ENCODE measurements around the gene SMYD3.

The SMYD3 gene

GRCh38 chr1:245810789-245811337 lies 696.2 kb downstream of the SMYD3 start:
- no peak for DNase-seq

GRCh38 chr1:245810181-245810769 lies 696.8 kb downstream of the SMYD3 start:
- DNase-seq = no peak

GRCh38 chr1:245809361-245809760 lies 697.7 kb downstream of the SMYD3 start:
- no peak for DNase-seq

GRCh38 chr1:245807954-245808719 lies 698.9 kb downstream of the SMYD3 start:
- no peak for DNase-seq

GRCh38 chr1:245807306-245807705 lies 699.8 kb downstream of the SMYD3 start:
- DNase-seq = no peak

- DNase-seq = no peak
Measured at GRCh38 chr1:245805532-245805931, 701.5 kb downstream of the SMYD3 start.

- DNase-seq = no peak
Measured at GRCh38 chr1:245804696-245805095, 702.4 kb downstream of the SMYD3 start.

- DNase-seq = no peak
Measured at GRCh38 chr1:245803666-245804037, 703.4 kb downstream of the SMYD3 start.

GRCh38 chr1:245802941-245803665 lies 704.0 kb downstream of the SMYD3 start:
- no peak for DNase-seq

GRCh38 chr1:245800901-245801605 lies 706.0 kb downstream of the SMYD3 start:
- no peak for DNase-seq

- no peak for DNase-seq
Measured at GRCh38 chr1:245798349-245798711, 708.7 kb downstream of the SMYD3 start.

GRCh38 chr1:245797592-245798348 lies 709.3 kb downstream of the SMYD3 start:
- DNase-seq = no peak

- DNase-seq = no peak
Measured at GRCh38 chr1:245791410-245792312, 715.4 kb downstream of the SMYD3 start.

- no peak for DNase-seq
Measured at GRCh38 chr1:245790441-245790840, 716.6 kb downstream of the SMYD3 start.

GRCh38 chr1:245788886-245789285 lies 718.2 kb downstream of the SMYD3 start:
- no peak for DNase-seq

GRCh38 chr1:245788269-245788668 lies 718.8 kb downstream of the SMYD3 start:
- DNase-seq = peak; percentile 38

- DNase-seq = no peak
Measured at GRCh38 chr1:245786948-245787347, 720.1 kb downstream of the SMYD3 start.

- no peak for DNase-seq
Measured at GRCh38 chr1:245779797-245780755, 727.0 kb downstream of the SMYD3 start.

- DNase-seq = no peak
Measured at GRCh38 chr1:245777752-245778151, 729.3 kb downstream of the SMYD3 start.

All from femur (tissue), 1 donor.